Fibroblast of peridontal ligament (primary cell): ENCODE data around the gene BRMS1.
A peak's percentile ranks its signal among the peaks of the same experiment; 100 is the strongest.
"Not testable (repeated sequence)": the region's sequence is repeated elsewhere in the genome, so short reads cannot be mapped to it uniquely, and the experiment has no call there.

Source experiments
- DNase-seq: peaks from one replicate; pipeline ENCODE4 v3.0.0-alpha.2; 2010; ENCODE audit errors: extremely low read depth

BRMS1 gene

DNA sequence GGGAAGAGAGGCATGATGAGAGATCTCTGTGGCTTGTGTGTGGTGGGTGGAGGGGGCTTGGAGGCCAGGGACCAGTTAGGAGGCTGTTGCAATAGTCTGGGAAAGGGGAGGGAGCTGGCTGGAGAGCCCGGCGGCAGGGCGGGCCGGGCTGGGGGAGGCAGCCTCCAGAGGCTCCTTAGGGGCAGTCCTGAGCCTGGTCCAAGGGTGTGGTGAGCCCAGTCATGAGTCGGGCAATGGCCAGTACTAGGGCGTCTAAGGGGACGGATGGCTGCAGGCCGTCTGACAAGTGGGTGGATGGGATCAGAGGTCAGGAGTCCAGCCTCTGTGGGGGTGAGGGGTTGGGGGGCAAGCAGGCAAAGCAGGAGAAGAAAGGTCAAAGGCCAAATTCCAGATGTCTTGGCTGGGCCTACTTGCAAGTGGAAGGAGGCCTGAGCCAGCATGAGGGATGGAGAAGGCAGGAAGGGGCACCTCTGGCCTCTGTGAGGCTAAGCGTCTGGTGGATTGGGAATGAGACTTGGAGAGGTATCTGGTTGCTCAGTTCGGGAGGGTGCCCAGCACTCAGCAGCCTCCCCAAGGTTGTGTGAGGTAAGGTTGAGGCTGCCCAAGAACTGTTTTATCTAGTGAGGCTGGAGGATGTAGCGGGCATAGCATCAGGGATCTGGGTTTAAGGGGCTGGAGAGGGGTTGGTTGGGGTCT, 22.0 kb downstream of the BRMS1 start:
- peak; percentile 67 for DNase-seq

DNA sequence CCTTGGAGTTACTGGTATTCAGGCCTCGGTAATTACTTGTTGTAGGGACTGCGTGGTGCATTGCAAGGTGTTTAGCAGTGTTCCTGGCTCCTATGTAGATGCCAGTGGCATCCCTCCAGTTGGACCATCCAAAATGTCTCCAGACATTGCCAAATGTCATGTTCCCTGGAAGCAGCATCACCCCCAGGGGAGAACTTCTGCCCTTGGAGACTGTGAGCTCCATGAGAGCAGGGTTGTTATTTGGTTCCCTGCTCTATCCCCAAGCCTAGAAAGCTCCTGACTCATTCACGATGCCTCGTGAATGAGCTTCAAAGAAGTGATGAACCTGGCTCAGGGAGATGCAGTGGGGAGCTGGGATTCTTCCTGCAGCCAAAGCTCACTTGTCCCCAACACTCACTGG, 23.3 kb downstream of the BRMS1 start:
- no peak for DNase-seq

DNA sequence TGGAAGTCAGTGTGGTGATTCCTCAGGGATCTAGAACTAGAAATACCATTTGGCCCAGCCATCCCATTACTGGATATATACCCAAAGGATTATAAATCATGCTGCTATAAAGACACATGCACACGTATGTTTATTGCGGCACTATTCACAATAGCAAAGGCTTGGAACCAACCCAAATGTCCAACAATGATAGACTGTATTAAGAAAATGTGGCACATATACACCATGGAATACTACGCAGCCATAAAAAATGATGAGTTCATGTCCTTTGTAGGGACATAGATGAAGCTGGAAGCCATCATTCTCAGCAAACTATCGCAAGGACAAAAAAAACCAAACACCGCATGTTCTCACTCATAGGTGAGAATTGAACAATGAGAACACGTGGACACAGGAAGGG, 24.2 kb downstream of the BRMS1 start:
- DNase-seq = not testable (repeated sequence)

- DNase-seq = not testable (repeated sequence)
Measured at GRCh38 chr11:66320289-66320688, 24.6 kb downstream of the BRMS1 start.

DNA sequence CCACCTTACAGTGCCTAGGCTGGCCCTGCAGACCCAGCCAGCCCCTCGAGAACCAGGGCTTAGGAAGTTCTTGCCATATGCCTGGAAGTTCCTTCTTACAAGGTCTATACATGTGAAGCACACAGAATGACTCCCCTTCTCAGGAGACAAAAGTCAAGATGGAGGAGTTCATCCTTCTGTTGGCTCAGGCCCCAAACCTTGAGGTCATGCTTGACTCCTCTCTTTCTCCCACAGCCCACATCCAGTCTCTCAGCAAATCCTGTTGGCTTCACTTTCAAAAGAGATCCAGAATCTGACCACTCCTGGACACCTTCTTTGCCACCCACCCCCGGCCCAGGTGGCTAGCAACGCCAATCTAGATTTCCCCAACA, 26.3 kb downstream of the BRMS1 start:
- no peak for DNase-seq

DNA sequence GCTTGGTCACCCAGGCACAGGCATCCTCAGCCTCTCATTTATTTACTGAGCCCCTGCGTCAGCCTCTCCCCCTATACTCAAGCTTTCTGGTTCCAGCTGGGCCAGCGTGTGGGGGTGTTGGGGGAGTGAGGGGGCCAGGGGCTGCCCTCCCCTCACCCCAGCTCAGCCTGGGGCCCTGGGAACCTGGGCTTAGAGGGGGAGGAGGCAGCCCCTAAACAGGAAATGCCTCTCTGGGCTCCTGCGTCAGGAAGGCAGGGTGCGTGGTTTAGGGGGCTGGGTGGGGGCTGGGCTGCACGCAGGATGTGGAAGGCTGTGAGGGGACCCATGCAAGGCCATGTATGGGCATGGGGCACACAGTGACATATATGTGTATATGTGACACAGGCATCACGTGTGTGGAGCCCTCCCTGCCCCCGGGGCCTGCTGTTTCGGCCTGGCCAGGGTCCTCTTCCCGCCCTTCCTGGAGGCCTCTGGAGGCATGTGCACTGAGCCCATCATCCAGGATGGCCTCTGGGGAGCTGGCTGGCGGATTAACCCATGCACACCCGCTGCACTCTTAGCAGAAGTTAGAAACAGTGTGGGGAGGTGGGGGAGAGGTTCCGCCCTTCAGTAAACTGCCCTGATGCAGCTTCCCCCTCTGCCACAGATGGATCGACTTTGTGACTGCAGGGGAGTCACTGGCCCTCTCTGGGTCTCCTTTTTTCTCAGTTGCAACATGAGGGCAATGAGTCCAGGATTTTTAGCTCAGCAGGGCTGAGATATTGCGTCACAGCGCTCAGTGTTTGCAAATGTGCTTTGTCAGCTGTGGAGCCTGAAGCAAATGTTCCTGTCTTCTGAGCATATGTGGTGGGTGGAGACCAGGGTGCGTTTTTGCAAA, 26.9 kb downstream of the BRMS1 start:
- peak; percentile 94 for DNase-seq

DNA sequence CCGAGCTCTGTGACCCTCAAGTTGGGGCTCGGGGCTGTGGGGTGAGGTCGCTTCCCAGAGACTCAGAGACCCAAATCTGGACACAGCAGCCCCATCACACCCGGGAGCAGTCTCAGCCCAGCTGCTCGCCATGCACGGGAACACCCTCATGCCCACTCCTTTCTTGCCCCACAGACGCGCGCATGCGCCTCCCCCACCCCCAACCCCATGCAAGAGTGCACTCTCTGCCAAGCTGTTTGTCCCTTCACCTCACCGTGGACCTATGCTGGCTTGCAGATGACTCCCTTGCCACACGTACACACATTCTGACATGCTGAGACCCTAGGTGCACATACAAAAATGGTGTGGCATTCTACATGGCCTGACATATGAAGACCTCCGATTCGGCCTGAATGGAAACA, 27.6 kb downstream of the BRMS1 start:
- DNase-seq = peak; percentile 62

DNA sequence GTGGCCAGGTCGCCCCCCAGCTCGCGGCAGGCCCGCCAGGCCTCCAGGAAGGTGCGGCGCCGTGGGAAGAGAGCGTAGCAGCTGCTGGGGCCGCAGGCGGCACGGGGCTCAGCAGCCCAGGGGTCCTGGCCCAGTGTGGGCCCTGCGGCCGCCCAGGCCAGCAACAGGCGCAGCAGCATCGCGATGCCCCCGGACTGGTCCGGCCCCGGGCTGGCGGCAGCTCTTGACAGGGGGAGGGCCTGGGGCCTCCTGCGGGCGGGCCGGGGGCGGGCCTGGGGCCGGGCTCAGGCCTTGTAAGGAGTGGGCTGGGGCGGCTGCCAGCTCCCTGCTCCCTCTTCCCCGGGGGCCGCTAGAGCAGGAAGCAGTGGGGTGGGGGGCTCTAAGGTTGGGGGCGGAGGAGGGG, 28.1 kb downstream of the BRMS1 start, which contains the start of gene CD248:
TSS of gene CD248 (minus strand) at position 196 of the 403 bp plus-strand sequence. CDS start at position 179, 17 bp downstream.
- DNase-seq = peak; percentile 74

- no peak for DNase-seq
Measured at GRCh38 chr11:66315921-66316811, 28.7 kb downstream of the BRMS1 start.

DNA sequence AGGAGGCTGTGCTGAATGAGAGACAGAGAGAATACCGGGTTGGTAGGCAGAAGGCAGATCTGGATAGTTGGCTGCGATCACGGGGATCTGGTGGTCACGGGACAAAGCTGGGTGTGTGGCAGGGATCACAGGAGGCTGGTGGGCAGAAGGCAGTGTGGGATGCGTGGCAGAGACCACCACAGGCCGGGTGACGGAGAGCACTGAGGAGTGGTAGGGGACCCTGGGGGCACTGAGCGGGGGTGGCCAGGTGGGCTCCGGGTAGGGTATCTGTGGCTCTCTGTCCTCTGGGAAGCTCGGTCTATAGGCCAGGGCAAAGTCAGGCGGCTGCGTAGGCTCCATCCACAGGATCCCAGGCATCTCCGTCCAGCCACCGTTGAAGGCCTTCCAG, 29.4 kb downstream of the BRMS1 start:
- no peak for DNase-seq

DNA sequence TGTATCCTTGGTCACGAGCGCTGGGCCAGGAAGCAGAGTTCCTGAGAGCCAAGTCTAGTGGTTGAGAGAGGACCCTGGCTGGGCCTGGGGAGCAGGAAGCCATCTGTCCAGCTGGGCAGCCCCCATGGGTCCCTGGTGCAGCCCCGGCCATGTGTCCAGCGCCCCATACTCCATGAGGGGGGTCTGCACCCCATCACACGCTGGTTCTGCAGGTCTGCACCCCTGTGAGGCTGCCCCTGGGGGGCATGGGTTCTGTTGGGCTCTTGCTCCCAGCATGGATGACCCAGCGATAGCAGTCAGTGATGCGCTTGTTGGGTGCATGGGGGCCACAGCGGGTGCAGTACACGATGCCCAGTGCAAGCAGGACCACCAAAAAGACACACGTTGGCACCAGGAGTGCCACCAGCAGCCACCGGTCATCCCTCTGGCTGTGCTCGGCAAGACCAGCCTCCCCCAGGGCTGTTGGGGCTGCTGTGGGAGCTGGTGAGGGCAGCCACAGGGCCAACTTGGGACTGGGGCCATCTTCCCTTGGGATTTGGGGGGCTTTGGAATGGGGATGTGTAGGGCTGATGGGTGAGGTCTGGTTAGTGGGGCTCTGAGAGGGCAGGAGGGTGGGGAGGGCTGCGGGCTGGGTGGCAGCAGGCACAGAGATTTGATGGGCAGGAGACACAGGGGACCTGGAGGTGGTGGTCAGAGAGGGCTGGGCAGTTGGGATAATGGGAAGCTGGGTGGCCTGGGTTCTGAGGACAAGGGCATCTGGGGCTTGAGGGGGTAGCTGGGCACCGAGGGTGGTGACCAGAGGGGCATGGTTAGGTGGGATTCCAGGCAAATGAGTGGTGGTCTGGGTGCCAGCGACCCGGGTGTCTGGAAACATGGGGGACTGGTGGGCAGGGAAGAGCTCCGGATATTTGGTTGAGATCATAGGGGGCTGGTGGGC, 30.1 kb downstream of the BRMS1 start:
- no peak for DNase-seq

- DNase-seq = no peak
Measured at GRCh38 chr11:66314186-66314501, 30.8 kb downstream of the BRMS1 start.

- peak; percentile 45 for DNase-seq
Measured at GRCh38 chr11:66313321-66314185, 31.4 kb downstream of the BRMS1 start.

- DNase-seq = peak; percentile 99
Measured at GRCh38 chr11:66312549-66313320, 32.2 kb downstream of the BRMS1 start.

DNA sequence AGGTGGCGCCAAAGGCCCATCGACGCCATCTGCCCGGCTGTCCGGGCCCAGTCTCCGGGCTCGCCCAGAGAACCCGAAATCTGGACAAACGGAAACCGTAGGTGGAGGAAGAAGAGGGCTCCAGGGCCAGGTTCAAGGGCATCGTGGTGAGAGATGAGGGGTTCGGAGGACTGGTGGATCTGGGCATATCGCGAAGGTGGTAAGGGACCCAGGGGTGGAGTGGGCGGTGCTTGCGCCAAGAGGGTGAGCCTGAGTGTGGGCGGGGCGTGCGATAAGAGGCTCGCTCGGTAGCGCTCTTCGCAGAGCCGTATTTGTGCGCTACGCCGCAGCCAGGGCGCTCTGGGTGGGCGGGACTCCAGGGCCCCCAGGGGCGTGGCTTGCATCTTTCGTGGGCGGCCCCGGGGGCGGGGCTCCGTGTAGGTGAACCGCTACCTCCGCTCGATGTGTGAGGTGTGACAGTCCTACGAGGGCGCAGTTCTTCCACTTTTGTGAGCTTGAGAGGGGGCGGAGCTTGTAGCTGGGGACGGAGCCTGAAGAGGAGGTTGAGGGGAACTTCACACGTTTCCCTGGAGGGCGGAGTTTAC, 32.8 kb downstream of the BRMS1 start:
- peak; percentile 87 for DNase-seq

DNA sequence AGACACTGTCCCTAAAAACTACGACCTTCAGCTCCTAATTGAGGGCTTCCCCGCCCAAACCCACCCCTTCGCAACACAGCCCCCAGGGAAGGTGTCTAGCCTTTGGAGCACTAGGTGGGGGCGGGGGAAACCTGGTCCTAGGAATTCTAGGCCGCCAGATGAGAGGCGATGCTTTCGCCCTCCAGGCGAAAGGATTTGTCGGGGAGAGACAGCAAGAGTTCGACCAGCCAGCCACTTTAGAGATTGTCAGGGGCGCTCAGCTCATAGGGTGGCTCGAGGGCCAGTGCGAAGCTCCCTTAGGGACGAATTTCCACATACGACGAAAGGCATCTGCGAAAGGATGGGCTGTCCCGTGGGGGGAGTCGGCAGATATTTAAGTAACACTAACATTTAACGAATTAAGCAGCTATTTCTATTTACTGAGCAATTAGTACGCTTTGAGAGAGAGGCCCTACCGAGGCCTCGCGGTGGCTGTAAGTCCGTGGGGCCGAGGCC, 33.4 kb downstream of the BRMS1 start:
- DNase-seq = no peak

DNA sequence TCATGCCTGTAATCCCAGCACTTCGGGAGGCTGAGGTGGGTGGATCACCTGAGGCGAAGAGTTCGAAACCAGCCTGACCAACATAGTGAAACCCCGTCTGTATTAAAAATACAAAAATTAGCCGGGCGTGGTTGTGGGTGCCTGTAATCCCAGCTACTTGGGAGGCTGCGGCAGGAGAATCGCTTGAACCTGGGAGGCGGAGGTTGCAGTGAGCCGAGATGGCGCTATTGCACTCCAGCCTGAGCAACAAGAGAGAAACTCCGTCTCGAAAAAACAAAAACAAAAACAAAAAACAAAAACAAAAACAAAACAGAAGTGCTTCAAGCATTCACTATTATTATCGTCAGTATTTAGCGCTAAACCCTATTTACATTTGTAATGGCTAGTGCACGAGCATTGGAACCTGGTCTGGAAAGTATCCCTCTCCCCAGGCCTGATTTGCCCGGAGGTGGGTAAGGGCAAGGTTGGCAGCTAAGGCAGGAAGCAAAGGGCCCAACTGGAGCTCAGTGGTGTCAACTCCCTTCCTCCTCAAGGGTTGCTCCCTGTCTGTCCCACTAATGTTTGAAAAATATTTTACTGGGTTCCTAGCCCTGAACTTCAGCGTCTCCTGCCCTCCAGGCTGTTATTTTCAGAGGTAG, 34.0 kb downstream of the BRMS1 start:
- DNase-seq = not testable (repeated sequence)

DNA sequence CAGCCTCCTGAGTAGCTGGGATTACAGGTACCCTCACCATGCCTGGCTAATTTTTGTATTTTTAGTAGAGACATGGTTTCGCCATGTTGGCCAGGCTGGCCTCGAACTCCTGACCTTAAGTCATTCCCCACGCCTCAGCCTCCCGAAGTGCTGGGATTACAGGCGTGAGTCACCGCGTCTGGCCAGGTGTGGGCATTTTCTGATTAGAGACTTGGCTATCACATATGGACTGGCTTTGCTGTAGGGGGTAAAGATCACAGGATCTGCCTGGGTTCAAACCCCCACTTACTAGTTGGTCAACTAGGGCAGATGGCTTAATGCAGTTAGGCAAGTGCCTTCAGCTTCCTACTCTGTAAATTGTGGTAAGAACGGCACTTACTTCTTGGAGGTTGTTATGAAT, 34.6 kb downstream of the BRMS1 start:
- DNase-seq = no peak
